IMR-90 (cell line): ENCODE data around the gene PTCD2. TPM values are rescaled to one million over a fixed set of nuclear protein-coding genes. Genes with fewer than 3 reads are reported as not detected.

ENCODE experiments used
- ATAC-seq: fragments of 200-7000 bp; cut with Tn5 transposase; 2 replicates; pipeline ENCODE4 v1.9.1; 2020; ENCODE audit warnings: low read depth, mild to moderate bottlenecking, moderate library complexity
- BruUV-seq: library from RNA; stranded (reverse); fragments of 400-500 nt; replicated peaks from 2 replicates; lab custom pipeline; 2021; lab: Mats Ljungman, UMichigan
- CTCF ChIA-PET: fragments of 300-600 bp; formaldehyde crosslinking; extraction: SDS; loops from one replicate; lab custom pipeline; 2021; ENCODE audit warnings: antibody characterized with exemption; lab: Yijun Ruan, JAX
- POLR2A ChIA-PET: fragments of 300-600 bp; sonication (Branson Sonifier 250); formaldehyde crosslinking; loops from one replicate; lab custom pipeline; 2022; ENCODE audit warnings: antibody characterized with exemption; ENCODE audit not compliant: unreplicated experiment; lab: Charles Lee
- DNase-seq: peaks from one replicate; pipeline ENCODE4 v3.0.0; 2013
- H2AFZ ChIP-seq: replicated peaks from 2 replicates; pipeline ENCODE3; 2013; ENCODE audit warnings: low read length, mild to moderate bottlenecking; ENCODE audit not compliant: poor library complexity
- H2AK5ac ChIP-seq: 2 replicates; pipeline ENCODE4 v1.6.1; 2013; ENCODE audit warnings: low read depth, low read length, inconsistent platforms
- H2AK9ac ChIP-seq: replicated peaks from 2 replicates; pipeline ENCODE3; 2013; ENCODE audit warnings: mild to moderate bottlenecking, low read depth, low read length, moderate library complexity; ENCODE audit not compliant: poor library complexity
- H2BK120ac ChIP-seq: 2 replicates; pipeline ENCODE4 v1.6.1; 2013; ENCODE audit warnings: low read depth, low read length, inconsistent platforms
- H2BK15ac ChIP-seq: 3 replicates; pipeline ENCODE4 v1.6.1; 2013; ENCODE audit warnings: low read depth, low read length, inconsistent platforms
- H2BK20ac ChIP-seq: 2 replicates; pipeline ENCODE4 v1.6.1; 2013; ENCODE audit warnings: low read depth, mild to moderate bottlenecking, inconsistent platforms, low read length, moderate library complexity
- H2BK5ac ChIP-seq: 2 replicates; pipeline ENCODE4 v1.6.1; 2013; ENCODE audit warnings: mild to moderate bottlenecking, low read depth, low read length, inconsistent platforms; ENCODE audit not compliant: poor library complexity, severe bottlenecking
- H3K14ac ChIP-seq: replicated peaks from 2 replicates; pipeline ENCODE4 v1.6.1; 2013; ENCODE audit warnings: low read depth, low read length, inconsistent platforms
- H3K18ac ChIP-seq: 2 replicates; pipeline ENCODE4 v1.6.1; 2013; ENCODE audit warnings: low read depth, low read length, control low read depth
- H3K23ac ChIP-seq: 2 replicates; pipeline ENCODE4 v1.6.1; 2013; ENCODE audit warnings: low read depth, low read length, inconsistent platforms
- H3K27ac ChIP-seq: 2 replicates; pipeline ENCODE4 v1.5.1; 2013; ENCODE audit warnings: mild to moderate bottlenecking, control low read depth, low read length; ENCODE audit not compliant: insufficient read depth
- H3K27me3 ChIP-seq: 2 replicates; pipeline ENCODE4 v1.6.1; 2013; ENCODE audit warnings: low read length; ENCODE audit not compliant: control insufficient read depth, insufficient read depth
- H3K36me3 ChIP-seq: 2 replicates; pipeline ENCODE4 v1.6.1; 2013; ENCODE audit warnings: low read length, mixed read lengths; ENCODE audit not compliant: control insufficient read depth, insufficient read depth
- H3K4ac ChIP-seq: 2 replicates; pipeline ENCODE4 v1.6.1; 2013; ENCODE audit warnings: low read depth, low read length, inconsistent platforms
- H3K4me1 ChIP-seq: 2 replicates; pipeline ENCODE4 v1.6.1; 2013; ENCODE audit warnings: low read length, mixed read lengths; ENCODE audit not compliant: control insufficient read depth, insufficient read depth
- H3K4me2 ChIP-seq: 2 replicates; pipeline ENCODE4 v1.6.1; 2013; ENCODE audit warnings: low read depth, mild to moderate bottlenecking, control low read depth, low read length, moderate library complexity
- H3K4me3 ChIP-seq: 2 replicates; pipeline ENCODE4 v1.5.1; 2013; ENCODE audit warnings: low read depth, mild to moderate bottlenecking, control low read depth, low read length, moderate library complexity; ENCODE audit not compliant: insufficient read depth
- H3K56ac ChIP-seq: 2 replicates; pipeline ENCODE4 v1.6.1; 2013; ENCODE audit warnings: low read length, inconsistent platforms; ENCODE audit not compliant: insufficient read depth; ENCODE audit errors: extremely low read depth
- H3K79me1 ChIP-seq, 2 experiments: 2 replicates each; pipeline ENCODE4 v1.6.1; 2013; ENCODE audit warnings: low read length in 2 of 2, inconsistent platforms in 1 of 2, low read depth in 1 of 2
- H3K9ac ChIP-seq: 2 replicates; pipeline ENCODE4 v1.6.1; 2013; ENCODE audit warnings: low read depth, low read length, control low read depth
- H3K9me1 ChIP-seq: 2 replicates; pipeline ENCODE4 v1.6.1; 2013; ENCODE audit warnings: low read length, inconsistent platforms; ENCODE audit not compliant: insufficient read depth
- H3K9me3 ChIP-seq: 2 replicates; pipeline ENCODE4 v1.6.1; 2013; ENCODE audit warnings: low read length; ENCODE audit not compliant: control insufficient read depth, insufficient read depth
- H4K20me1 ChIP-seq: 2 replicates; pipeline ENCODE4 v1.6.1; 2013; ENCODE audit warnings: low read length, inconsistent platforms; ENCODE audit not compliant: insufficient read depth
- H4K5ac ChIP-seq: 2 replicates; pipeline ENCODE4 v1.6.1; 2013; ENCODE audit warnings: mild to moderate bottlenecking, low read depth, low read length, control low read depth
- H4K8ac ChIP-seq, 2 experiments: 2 replicates each; pipeline ENCODE4 v1.6.1; 2013; ENCODE audit warnings: low read depth in 2 of 2, low read length in 2 of 2, control low read depth in 1 of 2, inconsistent platforms in 1 of 2
- H4K91ac ChIP-seq: 2 replicates; pipeline ENCODE4 v1.6.1; 2013; ENCODE audit warnings: low read depth, low read length, inconsistent platforms; ENCODE audit not compliant: insufficient read depth
- CHD1 ChIP-seq: IDR thresholded peaks from 2 replicates; pipeline ENCODE4 v1.6.1; 2012; ENCODE audit warnings: low read depth, low read length, improper control_type of control experiment
- CTCF ChIP-seq: conservative IDR thresholded peaks from 2 replicates; pipeline ENCODE4 v1.5.1; 2012; ENCODE audit warnings: mild to moderate bottlenecking, low read depth, low read length, improper control_type of control experiment
- ELK1 ChIP-seq: fragments of 150-350 bp; IDR thresholded peaks from 2 replicates; pipeline ENCODE4 v1.6.1; 2016; ENCODE audit warnings: low read depth, mild to moderate bottlenecking, low read length, moderate library complexity, borderline replicate concordance
- FOS ChIP-seq: fragments of 150-350 bp; IDR thresholded peaks from 2 replicates; pipeline ENCODE4 v1.6.1; 2016; ENCODE audit warnings: low read depth, low read length
- MAFK ChIP-seq: IDR thresholded peaks from 2 replicates; pipeline ENCODE4 v1.6.1; 2012; ENCODE audit warnings: low read depth, low read length, improper control_type of control experiment
- MXI1 ChIP-seq: IDR thresholded peaks from 2 replicates; pipeline ENCODE4 v1.6.1; 2012; ENCODE audit warnings: low read depth, mild to moderate bottlenecking, low read length, moderate library complexity, borderline replicate concordance
- POLR2A ChIP-seq: IDR thresholded peaks from 2 replicates; pipeline ENCODE4 v1.6.1; 2012; ENCODE audit warnings: mild to moderate bottlenecking, low read depth, low read length
- SMC3 ChIP-seq: fragments of 150-350 bp; IDR thresholded peaks from 2 replicates; pipeline ENCODE4 v1.6.1; 2016; ENCODE audit warnings: low read depth, mild to moderate bottlenecking, antibody characterized with exemption, low read length, moderate library complexity
- WGBS, 2 experiments: methylation state at CpG; one replicate each; pipeline versions ENCODE4 v1.1.5 to v1.1.7; 2013; ENCODE audit warnings: missing lambda C conversion rate in 2 of 2; ENCODE audit not compliant: insufficient read length in 1 of 2; ENCODE audit errors: extremely low coverage in 2 of 2; 5-methylcytosine and 5-hydroxymethylcytosine counted together
- dilution Hi-C: fragments of 300-500 bp; cut with HindIII; formaldehyde crosslinking; loops from one replicate; pipeline ENCODE4 v1.14.3; 2018; ENCODE audit warnings: low sequenced_read_pairs; ENCODE audit not compliant: unreplicated experiment
- in situ Hi-C: fragments of 300-500 bp; cut with MboI; formaldehyde crosslinking; loops from 3 replicates; pipeline ENCODE4 v1.14.3; 2019; ENCODE audit warnings: low sequenced_read_pairs, inconsistent platforms, mixed read lengths
- intact Hi-C: fragments of 100-400 bp; cut with micrococcal nuclease; formaldehyde crosslinking; loops from 2 replicates; pipeline ENCODE4 v1.10.0; 2022
- polyA plus RNA-seq, 3 experiments: library from polyadenylated mRNA; depleted of rRNA; stranded (reverse); fragments of >200 nt; gene quantifications; 2 replicates each; pipeline ENCODE4 v1.2.3, GENCODE V29; 2012; ENCODE audit warnings: low replicate concordance in 1 of 3
- total RNA-seq: library from RNA; depleted of rRNA; stranded (reverse); fragments of >200 nt; gene quantifications from 2 replicates; pipeline ENCODE4 v1.2.3, GENCODE V29; 2012

PTCD2 gene
- total and polyA plus RNA-seq, 2 of the 4 experiments (the other 2 are of a cell fraction) = 6.5 to 9.9 TPM

- H3K79me1 ChIP-seq = no peaks in the 10 kb centered on the region
- no peaks in the 10 kb centered on the region for H3K9me3 ChIP-seq
- H2AFZ ChIP-seq = no peak overlapping the region
- no peak overlapping the region for H2AK5ac ChIP-seq
- no peak overlapping the region for H3K4me3 ChIP-seq
- WGBS, 2 experiments = no CpG with 5 or more reads among the region's 1 CpG
- dilution Hi-C loops (no loop called here), in situ Hi-C loops (loop anchor here (5.0 to 25.0 kb wide), 2 partner anchors 143 to 448 kb away; partner anchors contain the start of genes TNPO1 and ZNF366), intact Hi-C loops (loop anchor here (10.0 kb wide), 2 partner anchors 236 to 476 kb away; no protein-coding TSS in a partner anchor)
- no peak overlapping the region for H3K9ac ChIP-seq
- BruUV-seq = no TSS peak
- H2BK5ac ChIP-seq = no peak overlapping the region
- ATAC-seq (no peak), DNase-seq (peak; percentile 48)
- no peak overlapping the region for H3K4me2 ChIP-seq
- ChIA-PET CTCF (interaction anchor here (1.5 kb wide), 1 partner anchor 155 kb away, joined by 4 read pairs; no protein-coding TSS in a partner anchor), POLR2A (no interaction called here)
- H2BK120ac ChIP-seq = no peak overlapping the region
- no peak overlapping the region for H3K23ac ChIP-seq
- no peak overlapping the region for H3K56ac ChIP-seq
- no peaks in the 10 kb centered on the region for H3K36me3 ChIP-seq
- H4K91ac ChIP-seq = no peak overlapping the region
- no peak overlapping the region for H4K5ac ChIP-seq
- no peak overlapping the region for H2AK9ac ChIP-seq
- H2BK15ac ChIP-seq = no peak overlapping the region
- H3K4ac ChIP-seq = no peak overlapping the region
- H3K9me1 ChIP-seq = no peaks in the 10 kb centered on the region; the same call in 1 of the 2 replicates
- H2BK20ac ChIP-seq = no peak overlapping the region
- H3K4me1 ChIP-seq = peaks cover 5% of the 10 kb centered on the region; the same call in 1 of the 2 replicates
- no peak overlapping the region for H4K8ac ChIP-seq
- no peak overlapping the region for H3K18ac ChIP-seq
- no peaks in the 10 kb centered on the region for H3K27me3 ChIP-seq
- TF ChIP-seq ELK1 = no peak
- TF ChIP-seq SMC3 = no peak
- TF ChIP-seq FOS = no peak
- no peak for TF ChIP-seq MAFK
- TF ChIP-seq POLR2A = no peak
- no peak for TF ChIP-seq CTCF
- TF ChIP-seq MXI1 = no peak
- TF ChIP-seq CHD1 = no peak
- no peak overlapping the region for H3K14ac ChIP-seq
- no peaks in the 10 kb centered on the region for H4K20me1 ChIP-seq
- no peak overlapping the region for H3K27ac ChIP-seq
Observed at GRCh38 chr5:72369301-72369700, 49.1 kb downstream of the PTCD2 start.
